Islet of Langerhans (tissue), 1 donor: ENCODE data around the gene ADAM17.
"Not testable (repeated sequence)": the region's sequence is repeated elsewhere in the genome, so short reads cannot be mapped to it uniquely, and the experiment has no call there.

Experiments used
- FAIRE-seq: peaks from one replicate; lab custom pipeline; 2011; peaks lifted over from hg19 to GRCh38; lab: Jason Lieb, UNC

ADAM17 gene

DNA sequence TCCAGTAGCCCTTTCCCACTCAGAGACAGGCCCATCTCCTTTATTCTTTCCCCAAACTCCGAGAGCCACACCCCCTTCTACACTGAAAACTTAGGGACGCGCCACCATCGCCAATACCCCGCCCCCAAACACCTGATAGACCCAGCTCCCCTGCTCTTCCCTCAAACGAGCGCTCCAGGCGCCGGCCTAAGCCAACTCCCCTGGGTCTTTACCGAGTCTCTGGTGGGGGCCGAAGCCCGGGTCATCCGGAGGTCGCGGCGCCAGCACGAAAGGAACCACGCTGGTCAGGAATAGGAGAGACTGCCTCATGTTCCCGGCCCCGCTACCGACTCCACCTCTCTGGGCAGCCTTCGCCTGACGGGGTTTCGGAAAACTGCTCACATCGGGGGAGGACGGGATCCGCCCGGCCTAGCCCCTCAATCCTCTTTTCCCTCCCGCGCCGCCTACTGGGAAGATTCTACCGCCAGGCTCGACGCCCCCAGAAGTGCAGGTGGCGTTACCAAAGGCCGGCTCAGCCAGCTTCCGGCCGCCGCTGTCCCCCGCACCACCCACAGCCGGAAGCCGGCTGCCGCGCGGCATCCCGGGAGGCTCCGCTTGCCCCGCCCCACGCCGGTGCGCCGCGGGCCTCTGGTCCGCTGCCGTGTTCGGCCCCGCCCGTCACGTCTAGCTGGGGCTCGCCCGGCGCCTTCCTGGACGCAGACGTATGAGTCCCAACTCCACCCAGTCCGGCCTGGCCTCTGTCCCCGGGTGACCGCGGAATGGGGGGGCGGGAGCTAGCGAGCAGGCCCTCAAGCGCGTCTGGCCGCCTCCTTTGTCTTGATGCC, at the start of gene ADAM17:
Gene ADAM17 (minus strand): TSS at position 534 of the 824 bp plus-strand sequence. CDS start 225 bp downstream, at position 309.
- no peak for FAIRE-seq

- FAIRE-seq: no peak
Observed at GRCh38 chr2:9602412-9602811, 46.8 kb upstream of the ADAM17 start.

DNA sequence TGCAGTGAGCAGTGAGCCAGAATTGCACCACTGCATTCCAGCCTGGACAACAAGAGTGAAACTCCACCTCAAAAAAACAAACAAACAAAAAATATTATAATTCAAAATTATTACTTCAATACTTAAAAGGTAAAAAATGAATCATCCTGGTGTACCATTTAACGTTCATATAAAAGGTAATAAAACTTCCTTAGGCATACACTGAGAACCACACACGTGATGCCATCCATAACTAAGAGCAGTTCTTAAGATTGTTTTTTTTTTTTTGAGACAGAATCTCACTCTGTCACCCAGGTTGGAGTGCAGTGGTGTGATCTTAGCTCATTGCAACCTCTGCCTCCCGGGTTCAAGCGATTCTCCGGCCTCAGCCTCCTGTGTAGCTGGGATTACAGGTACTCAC, 45.8 kb upstream of the ADAM17 start:
- no peak for FAIRE-seq

DNA sequence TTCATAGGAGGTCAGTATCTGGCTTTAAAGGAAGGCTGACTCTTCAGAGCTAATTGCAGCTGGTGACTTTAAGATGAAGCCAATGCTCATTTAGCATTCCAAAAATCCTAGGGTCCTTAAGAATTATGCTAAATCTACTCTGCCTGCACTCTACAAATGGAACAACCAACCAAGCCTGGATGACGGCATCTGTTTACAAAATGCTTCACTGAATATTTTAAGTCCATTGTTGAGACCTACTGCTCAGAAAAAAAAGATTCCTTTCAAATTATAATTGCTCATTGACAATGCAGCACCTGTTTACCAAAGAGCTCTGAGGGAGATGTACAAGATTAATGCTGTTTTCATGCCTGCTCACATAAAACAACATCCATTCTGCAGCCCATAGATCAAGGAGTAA, 43.8 kb upstream of the ADAM17 start:
- FAIRE-seq: no peak

DNA sequence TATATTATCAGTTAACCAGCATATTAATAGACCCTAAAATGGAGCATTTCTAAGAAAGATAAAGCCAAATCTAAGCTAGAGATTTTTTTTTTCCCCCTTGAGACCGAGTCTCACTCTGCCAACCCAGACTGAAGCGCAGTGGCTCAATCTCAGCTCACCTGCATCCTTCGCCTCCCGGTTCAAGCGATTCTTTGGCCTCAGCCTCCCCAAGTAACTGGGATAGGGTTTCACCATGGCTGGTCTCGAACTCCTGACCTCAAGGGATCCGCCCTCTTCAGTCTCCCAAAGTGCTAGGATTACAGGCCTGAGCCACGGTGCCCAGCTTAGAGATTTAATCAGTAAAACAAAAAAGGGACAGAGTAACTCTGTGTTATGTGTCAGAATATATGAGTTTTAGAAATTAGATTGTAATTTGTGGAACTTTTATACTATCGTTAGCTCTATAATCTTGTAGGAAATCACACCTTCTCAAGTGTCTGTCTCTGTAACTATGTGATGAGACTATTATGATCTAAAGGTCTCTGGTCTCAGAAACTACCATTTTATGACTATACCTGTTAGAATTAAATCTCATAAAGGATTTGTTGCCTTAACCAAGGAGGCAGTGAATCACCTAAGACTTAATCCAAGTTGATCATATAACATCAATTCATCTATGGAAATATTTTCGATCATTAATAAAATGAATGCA, 41.1 kb upstream of the ADAM17 start:
- FAIRE-seq: no peak

- no peak for FAIRE-seq
Observed at GRCh38 chr2:9595746-9596145, 40.1 kb upstream of the ADAM17 start.

GRCh38 chr2:9595256-9595655, 39.6 kb upstream of the ADAM17 start:
- FAIRE-seq: not testable (repeated sequence)

- FAIRE-seq: peak; percentile 49
Observed at GRCh38 chr2:9594366-9595054, 38.9 kb upstream of the ADAM17 start.

DNA sequence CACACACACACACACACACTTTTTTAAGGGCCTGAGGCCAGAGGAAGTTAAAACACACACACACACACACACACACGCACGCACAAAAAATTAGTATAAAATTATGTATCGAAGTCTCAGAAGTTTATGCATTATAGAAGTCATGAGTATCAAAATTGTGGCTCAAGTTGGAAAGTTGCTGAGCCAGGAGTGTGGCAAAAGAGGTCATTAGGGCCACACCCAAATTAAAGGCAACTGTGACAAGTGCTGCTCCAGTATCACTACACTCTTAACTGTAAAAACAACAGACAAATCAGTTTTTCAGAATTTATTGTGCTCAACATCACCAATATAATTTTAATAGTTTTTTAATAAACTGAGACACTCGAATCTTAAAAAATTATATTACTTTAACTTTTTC, 38.3 kb upstream of the ADAM17 start:
- FAIRE-seq: peak; percentile 49

DNA sequence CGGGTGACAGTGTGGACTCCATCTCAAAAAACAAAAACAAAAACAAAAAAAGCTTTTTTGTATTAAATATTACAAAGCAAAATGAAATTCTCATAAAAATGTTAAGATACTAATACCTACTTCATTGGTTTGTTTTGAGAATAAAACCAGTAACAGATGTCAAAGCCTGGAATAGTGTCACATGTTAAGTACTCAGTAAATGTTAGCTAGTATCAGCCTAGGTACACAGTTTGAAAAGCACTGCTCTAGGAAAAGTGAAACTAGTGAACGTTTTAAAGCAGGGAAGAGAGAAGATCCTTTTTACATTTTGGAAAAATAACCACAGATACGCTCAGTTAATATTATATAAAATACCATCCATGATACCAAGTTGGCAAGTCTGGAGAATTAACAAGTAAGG, 37.1 kb upstream of the ADAM17 start:
- FAIRE-seq: peak; percentile 93

GRCh38 chr2:9590641-9591040, 35.0 kb upstream of the ADAM17 start:
- peak; percentile 62 for FAIRE-seq

DNA sequence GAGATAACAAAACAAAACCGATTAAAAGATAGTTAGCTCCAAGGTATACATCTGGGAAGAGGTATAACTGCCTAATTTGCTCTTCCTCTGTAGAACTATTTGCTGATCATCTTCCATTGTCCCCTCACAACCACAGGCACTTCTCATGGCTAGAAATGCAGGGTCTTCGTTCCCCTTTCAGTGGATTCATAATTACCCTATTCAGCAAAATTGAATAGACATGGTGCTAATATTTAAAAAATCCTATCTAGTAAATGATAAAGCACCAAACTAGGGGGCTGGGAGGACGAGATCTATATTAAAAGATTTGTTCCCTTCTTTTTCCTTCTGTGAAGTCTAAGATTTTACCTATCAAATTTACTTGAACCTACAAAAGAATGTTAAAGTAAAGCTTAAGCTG, 30.8 kb upstream of the ADAM17 start:
- FAIRE-seq: no peak

DNA sequence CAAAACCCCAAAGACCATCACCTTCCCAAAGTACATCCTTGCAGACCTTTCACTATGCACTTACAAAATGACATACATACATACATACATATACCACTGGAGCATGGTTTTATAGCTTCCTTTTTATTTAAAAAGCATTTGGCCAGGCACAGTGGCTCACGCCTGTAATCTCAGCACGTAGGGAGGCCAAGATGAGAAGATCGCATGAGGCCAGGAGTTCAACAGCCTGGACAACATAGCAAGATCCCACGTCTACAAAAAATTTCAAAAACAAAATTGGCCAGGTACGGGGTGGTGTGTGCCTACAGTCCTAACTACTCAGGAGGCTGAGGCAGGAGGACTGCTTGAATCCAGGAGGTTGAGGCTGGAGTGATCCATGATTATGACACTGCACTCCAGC, 29.9 kb upstream of the ADAM17 start:
- FAIRE-seq: no peak

GRCh38 chr2:9584902-9585301, 29.3 kb upstream of the ADAM17 start:
- FAIRE-seq: not testable (repeated sequence)

DNA sequence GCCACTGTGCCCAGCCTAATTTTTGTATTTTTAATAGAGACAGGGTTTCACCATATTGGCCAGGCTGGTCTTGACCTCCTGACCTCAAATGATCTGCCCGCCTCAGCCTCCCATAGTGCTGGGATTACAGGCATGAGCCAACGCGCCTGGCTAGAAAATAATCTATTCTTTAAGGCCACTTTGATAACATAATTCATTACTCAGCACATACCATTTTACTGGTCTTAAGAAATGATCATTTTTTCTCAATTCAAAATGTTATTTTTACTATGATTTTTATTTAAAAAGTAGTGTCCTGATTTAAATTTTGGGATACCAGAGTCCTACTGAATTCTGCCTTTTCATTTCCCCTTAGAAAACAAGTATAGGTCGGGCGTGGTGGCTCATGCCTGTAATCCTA, 27.0 kb upstream of the ADAM17 start:
- no peak for FAIRE-seq

GRCh38 chr2:9578467-9579235, 23.0 kb upstream of the ADAM17 start:
- no peak for FAIRE-seq

- no peak for FAIRE-seq
Observed at GRCh38 chr2:9574331-9574730, 18.7 kb upstream of the ADAM17 start.

DNA sequence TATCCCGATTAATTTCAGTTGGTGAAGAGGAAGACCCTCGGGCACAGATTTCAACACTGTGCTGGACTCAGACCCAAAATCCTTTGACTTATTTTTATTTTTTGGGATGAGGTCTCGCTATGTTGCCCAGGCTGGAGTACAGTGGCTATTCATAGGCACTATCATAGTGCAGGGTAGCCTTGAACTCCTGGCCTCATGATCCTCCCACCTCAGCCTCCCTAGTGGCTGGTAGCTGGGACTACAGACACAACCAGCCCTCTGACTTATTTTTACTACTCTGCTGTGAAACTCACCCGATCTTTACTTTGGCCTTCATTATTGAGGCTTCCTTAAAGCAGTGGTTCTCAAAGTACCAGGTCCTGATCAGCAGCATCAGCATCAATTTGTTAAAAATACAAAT, 18.2 kb upstream of the ADAM17 start:
- no peak for FAIRE-seq

GRCh38 chr2:9573013-9573720, 17.5 kb upstream of the ADAM17 start:
- no peak for FAIRE-seq

DNA sequence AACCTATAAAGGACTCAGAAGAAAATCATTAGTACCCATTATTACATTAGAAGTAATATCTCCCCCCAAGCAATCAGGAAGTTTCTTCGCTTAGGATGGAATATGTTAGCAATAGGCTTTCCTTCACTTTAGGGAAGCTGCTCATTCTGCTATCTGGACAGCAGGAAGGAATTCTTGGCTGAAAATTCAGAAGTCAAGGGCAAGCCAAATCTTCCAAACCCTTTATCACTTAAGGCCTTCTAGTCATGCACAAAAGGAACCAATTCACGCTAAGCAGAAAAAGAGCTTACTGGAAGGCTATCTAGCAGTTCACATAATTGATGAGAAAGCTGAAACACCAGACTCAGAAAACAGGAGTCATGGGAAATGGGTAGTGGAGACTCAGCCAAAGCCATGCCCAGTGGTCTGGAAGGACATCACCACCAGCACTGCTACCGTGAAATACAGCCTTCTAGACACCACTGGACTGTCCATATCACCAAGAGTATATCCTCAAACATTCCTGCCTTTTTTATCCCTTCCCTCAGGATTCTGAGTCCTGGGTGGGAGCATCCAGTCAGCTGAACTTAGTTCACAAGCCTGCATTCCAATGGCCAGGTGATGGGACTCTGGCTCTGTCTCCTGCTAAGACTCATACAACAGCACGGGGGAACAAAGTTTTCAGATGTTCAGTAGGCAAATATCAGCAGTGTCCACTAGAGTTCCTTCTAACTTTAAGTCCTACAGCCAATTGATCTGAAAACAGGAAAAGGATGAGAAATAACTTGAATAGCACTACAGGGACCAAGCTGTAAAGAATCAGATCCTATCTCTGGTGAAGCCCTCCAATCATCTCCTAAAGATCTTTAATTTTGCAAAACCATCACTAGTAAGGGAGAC, 14.8 kb upstream of the ADAM17 start:
- no peak for FAIRE-seq
